GM23338 (cell line): ENCODE results near the gene CALML3. TPM values are rescaled to one million over a fixed set of nuclear protein-coding genes. Genes with fewer than 3 reads are reported as not detected.

Source experiments
- ATAC-seq: fragments of 200-7000 bp; cut with Tn5 transposase; 3 replicates; pipeline ENCODE4 v1.9.1; 2020
- DNase-seq: peaks from one replicate; pipeline ENCODE4 v3.0.0-alpha.2; 2015; ENCODE audit warnings: low spot score
- H2AFZ ChIP-seq: fragments of 200-600 bp; sonication (generic); 2 replicates; pipeline ENCODE4 v1.8.0; 2016; ENCODE audit warnings: antibody characterized with exemption, mild to moderate bottlenecking, moderate library complexity
- H3F3A ChIP-seq: fragments of 200-600 bp; sonication (generic); replicated peaks from 2 replicates; pipeline ENCODE4 v1.8.0; 2017; ENCODE audit warnings: antibody characterized with exemption, mixed run types, low read depth
- H3K27ac ChIP-seq: fragments of 200-600 bp; sonication (generic); 2 replicates; pipeline ENCODE4 v1.6.1; 2016; ENCODE audit warnings: low read depth
- H3K27me3 ChIP-seq: fragments of 200-600 bp; sonication (generic); 2 replicates; pipeline ENCODE4 v1.8.0; 2016; ENCODE audit warnings: mild to moderate bottlenecking, mixed run types, moderate library complexity; ENCODE audit not compliant: insufficient read depth
- H3K36me3 ChIP-seq: fragments of 200-600 bp; sonication (generic); 2 replicates; pipeline ENCODE4 v1.8.0; 2016; ENCODE audit warnings: mild to moderate bottlenecking; ENCODE audit not compliant: insufficient read depth
- H3K4me1 ChIP-seq: fragments of 200-600 bp; sonication (generic); 2 replicates; pipeline ENCODE4 v1.8.0; 2016; ENCODE audit warnings: mild to moderate bottlenecking, moderate library complexity; ENCODE audit not compliant: insufficient read depth
- H3K4me2 ChIP-seq: fragments of 200-600 bp; sonication (generic); 2 replicates; pipeline ENCODE4 v1.7.1; 2017; ENCODE audit warnings: mixed run types
- H3K4me3 ChIP-seq: fragments of 200-600 bp; sonication (generic); 2 replicates; pipeline ENCODE4 v1.6.1; 2016; ENCODE audit warnings: mixed run types
- H3K79me2 ChIP-seq: fragments of 200-600 bp; sonication (generic); replicated peaks from 2 replicates; pipeline ENCODE4 v1.8.0; 2017; ENCODE audit warnings: mild to moderate bottlenecking; ENCODE audit not compliant: insufficient read depth
- H3K9me2 ChIP-seq: fragments of 200-600 bp; sonication (generic); 2 replicates; pipeline ENCODE4 v1.8.0; 2017; ENCODE audit not compliant: insufficient read depth
- H4K20me1 ChIP-seq: fragments of 200-600 bp; sonication (generic); replicated peaks from 2 replicates; pipeline ENCODE4 v1.8.0; 2017; ENCODE audit warnings: mild to moderate bottlenecking; ENCODE audit not compliant: insufficient read depth
- H3K27ac Mint-ChIP-seq: 2 replicates; pipeline ENCODE4 v1.8.0; 2020; ENCODE audit warnings: inconsistent platforms, mild to moderate bottlenecking, moderate library complexity, mixed read lengths
- H3K27me3 Mint-ChIP-seq: 3 replicates; pipeline ENCODE4 v1.8.0; 2022; ENCODE audit warnings: low read depth, mild to moderate bottlenecking, moderate library complexity, mixed read lengths, inconsistent platforms; ENCODE audit not compliant: insufficient read depth, poor library complexity
- H3K36me3 Mint-ChIP-seq: 3 replicates; pipeline ENCODE4 v1.8.0; 2021; ENCODE audit warnings: low read depth, mild to moderate bottlenecking, inconsistent platforms, moderate library complexity, mixed read lengths
- H3K4me1 Mint-ChIP-seq: 3 replicates; pipeline ENCODE4 v1.8.0; 2020; ENCODE audit warnings: mild to moderate bottlenecking, inconsistent platforms, mixed read lengths
- H3K4me3 Mint-ChIP-seq: 3 replicates; pipeline ENCODE4 v1.8.0; 2021; ENCODE audit warnings: moderate library complexity, mild to moderate bottlenecking, inconsistent platforms, mixed read lengths
- H3K9me3 Mint-ChIP-seq: 3 replicates; pipeline ENCODE4 v1.8.0; 2020; ENCODE audit warnings: moderate library complexity, mild to moderate bottlenecking, inconsistent platforms, mixed read lengths
- CREB1 ChIP-seq: fragments of 250-450 bp; sonication (Bioruptor Pico); IDR thresholded peaks from 2 replicates; pipeline ENCODE4 v1.5.0; 2020; ENCODE audit warnings: low read depth, mild to moderate bottlenecking, moderate library complexity
- EZH2phosphoT487 ChIP-seq: fragments of 200-600 bp; sonication (generic); IDR thresholded peaks from one replicate; pipeline ENCODE4 v1.8.1; 2018; ENCODE audit warnings: antibody characterized with exemption; ENCODE audit not compliant: unreplicated experiment
- NANOG ChIP-seq: IDR thresholded peaks from 2 replicates; pipeline ENCODE4 v1.6.1; 2016; ENCODE audit warnings: antibody characterized with exemption, borderline replicate concordance
- POLR2AphosphoS5 ChIP-seq: IDR thresholded peaks from 2 replicates; pipeline ENCODE4 v1.6.1; 2016; ENCODE audit warnings: antibody characterized with exemption, low read depth
- ZNF114 ChIP-seq: fragments of 250-450 bp; sonication (Bioruptor Pico); IDR thresholded peaks from 2 replicates; pipeline ENCODE4 v1.5.0; 2020; ENCODE audit warnings: mild to moderate bottlenecking, moderate library complexity
- ZNF331 ChIP-seq: fragments of 250-450 bp; sonication (Bioruptor Pico); IDR thresholded peaks from 2 replicates; pipeline ENCODE4 v1.5.0; 2020; ENCODE audit warnings: low read depth, mild to moderate bottlenecking, moderate library complexity
- ZNF462 ChIP-seq: fragments of 250-450 bp; sonication (Bioruptor Pico); IDR thresholded peaks from 2 replicates; pipeline ENCODE4 v1.5.0; 2020; ENCODE audit warnings: mild to moderate bottlenecking, moderate library complexity
- polyA plus RNA-seq: library from polyadenylated mRNA; unstranded; fragments of >200 nt; fragmentation: Nextera tagmentation; extraction: Ambion mirVana; gene quantifications from 2 replicates; pipeline ENCODE4 v1.2.1, GENCODE V29; 2016
- total RNA-seq: library from RNA; depleted of rRNA; stranded (reverse); fragments of >200 nt; shearing (Covaris generic); gene quantifications from 2 replicates; pipeline ENCODE4 v1.2.3, GENCODE V29; 2014
- TF ChIP-seq, protein P1 (sequence below): IDR thresholded peaks from 2 replicates; pipeline ENCODE4 v1.6.1; 2016; ENCODE audit warnings: antibody characterized with exemption

CALML3 gene
- total and polyA plus RNA-seq, 2 experiments from 2014 or later, result not detected

DNA sequence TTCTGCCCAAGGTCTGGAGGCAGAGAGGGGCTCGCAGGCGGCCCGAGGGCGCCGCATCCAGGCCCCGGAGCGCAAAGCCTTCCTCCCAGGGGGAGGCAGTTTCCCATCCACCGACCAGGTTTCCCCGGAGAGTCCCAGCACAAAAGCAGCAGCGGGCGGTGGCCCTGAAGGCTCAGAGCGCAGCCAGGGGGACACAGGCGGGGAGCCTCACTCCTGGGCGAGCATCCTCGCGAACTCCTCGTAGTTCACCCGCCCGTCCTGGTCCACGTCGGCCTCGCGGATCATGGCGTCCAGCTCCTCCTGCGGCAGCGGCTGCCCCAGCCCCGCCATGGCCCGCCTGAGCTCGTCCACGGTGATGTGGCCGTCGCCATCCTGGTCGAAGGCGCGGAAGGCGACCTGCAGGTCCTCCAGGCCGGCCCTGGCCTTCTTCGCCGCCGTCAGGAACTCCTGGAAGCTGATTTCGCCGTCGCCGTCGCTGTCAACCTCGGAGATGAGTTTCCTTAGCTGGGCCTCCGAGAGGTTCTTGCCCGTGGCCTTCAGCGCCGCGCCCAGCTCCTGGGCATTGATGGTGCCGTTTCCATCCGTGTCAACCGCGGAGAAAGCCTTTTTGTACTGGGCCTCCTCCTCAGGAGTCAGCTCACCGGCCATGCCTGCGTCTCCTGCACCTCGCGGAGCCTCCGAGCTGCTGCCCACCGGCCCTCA is 25.8 kb upstream of the CALML3 start:
- H3K27ac ChIP-seq, result no peak overlapping the region
- H3K27me3 ChIP-seq, result no peaks in the 10 kb centered on the region
- ATAC-seq (peak; percentile 25; the same call in 2 of the 3 replicates), DNase-seq (peak; percentile 27)
- no peaks in the 10 kb centered on the region for H3K9me2 ChIP-seq
- no peaks in the 10 kb centered on the region for H3K4me1 ChIP-seq
- Mint-ChIP-seq H3K27ac (no peak overlapping the region), H3K4me1 (peaks cover 14% of the 10 kb centered on the region), H3K27me3 (peaks cover 3% of the 10 kb centered on the region), H3K36me3 (no peaks in the 10 kb centered on the region), H3K4me3 (no peak overlapping the region), H3K9me3 (no peaks in the 10 kb centered on the region)
- no peaks in the 10 kb centered on the region for H3K36me3 ChIP-seq
- H2AFZ ChIP-seq, result peak overlapping the region; percentile 38; the same call in 1 of the 2 replicates
- H4K20me1 ChIP-seq, result no peaks in the 10 kb centered on the region
- no peaks in the 10 kb centered on the region for H3K79me2 ChIP-seq
- H3K4me3 ChIP-seq, result no peak overlapping the region
- H3F3A ChIP-seq, result no peaks in the 10 kb centered on the region
- H3K4me2 ChIP-seq, result no peak overlapping the region
- no peak for TF ChIP-seq NANOG
- no peak for TF ChIP-seq ZNF114 (CRISPR knock-in tag)
- TF ChIP-seq, protein P1, sequence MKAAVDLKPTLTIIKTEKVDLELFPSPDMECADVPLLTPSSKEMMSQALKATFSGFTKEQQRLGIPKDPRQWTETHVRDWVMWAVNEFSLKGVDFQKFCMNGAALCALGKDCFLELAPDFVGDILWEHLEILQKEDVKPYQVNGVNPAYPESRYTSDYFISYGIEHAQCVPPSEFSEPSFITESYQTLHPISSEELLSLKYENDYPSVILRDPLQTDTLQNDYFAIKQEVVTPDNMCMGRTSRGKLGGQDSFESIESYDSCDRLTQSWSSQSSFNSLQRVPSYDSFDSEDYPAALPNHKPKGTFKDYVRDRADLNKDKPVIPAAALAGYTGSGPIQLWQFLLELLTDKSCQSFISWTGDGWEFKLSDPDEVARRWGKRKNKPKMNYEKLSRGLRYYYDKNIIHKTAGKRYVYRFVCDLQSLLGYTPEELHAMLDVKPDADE, result no peak

- TF ChIP-seq POLR2AphosphoS5 (no peak), ZNF462 (no peak), EZH2phosphoT487 (no peak), ZNF114 (CRISPR knock-in tag) (no peak), ZNF331 (CRISPR knock-in tag) (no peak), CREB1 (no peak)
- H3K79me2 ChIP-seq, result no peaks in the 10 kb centered on the region
- no peaks in the 10 kb centered on the region for H3K9me2 ChIP-seq
- Mint-ChIP-seq H3K27ac (no peak within 1 kb of the TSS), H3K27me3 (peaks cover 2% of the 10 kb centered on the region), H3K9me3 (no peaks in the 10 kb centered on the region), H3K4me3 (no peak within 1 kb of the TSS), H3K4me1 (peaks cover 16% of the 10 kb centered on the region), H3K36me3 (no peaks in the 10 kb centered on the region)
- ATAC-seq (no peak), DNase-seq (no peak)
- peak within 1 kb of the TSS; percentile 38; the same call in 1 of the 2 replicates for H2AFZ ChIP-seq
- no peak within 1 kb of the TSS for H3K27ac ChIP-seq
- no peak within 1 kb of the TSS for H3K4me3 ChIP-seq
- no peaks in the 10 kb centered on the region for H3K36me3 ChIP-seq
- no peaks in the 10 kb centered on the region for H3K27me3 ChIP-seq
- H3F3A ChIP-seq, result no peaks in the 10 kb centered on the region
- no peaks in the 10 kb centered on the region for H4K20me1 ChIP-seq
- H3K4me1 ChIP-seq, result no peaks in the 10 kb centered on the region
- no peak within 1 kb of the TSS for H3K4me2 ChIP-seq
Measured at GRCh38 chr10:5499493-5500140, 25.1 kb upstream of the CALML3 start, which contains the start of gene CALML5. CALML5 (minus strand) TSS chr10:5499570; CDS start chr10:5499438, 132 bp downstream.
